ENCODE measurements around the gene IFTAP. TPM values are rescaled to one million over a fixed set of nuclear protein-coding genes. Genes with fewer than 3 reads are reported as not detected.

IFTAP gene
- total and polyA plus RNA-seq, 2 donors (not counting 3 experiments of a cell fraction or from before 2014, with no cell fraction given) = 15.8 to 19.6 TPM

- Histone ChIP-seq H3K27me3 (ENCODE audit: control insufficient read depth in 2 of 2, insufficient read depth in 2 of 2, low read length in 2 of 2) (no peaks in the 10 kb centered on the region), H4K20me1 (replicated peaks; ENCODE audit: control insufficient read depth, extremely low read depth, insufficient read depth, low read length) (no peaks in the 10 kb centered on the region), H3K36me3 (ENCODE audit: control insufficient read depth in 2 of 2, extremely low read depth in 1 of 2, insufficient read depth in 2 of 2, low read length in 2 of 2) (no peaks in the 10 kb centered on the region), H3K4me1 (ENCODE audit: control insufficient read depth, extremely low read depth, insufficient read depth, low read length) (no peaks in the 10 kb centered on the region), H3K27ac (ENCODE audit: insufficient read depth, low read depth, low read length) (no peak overlapping the region), H3K9me1 (replicated peaks; ENCODE audit: control insufficient read depth, extremely low read depth, insufficient read depth, low read length) (no peaks in the 10 kb centered on the region), H3K4me3 (replicated peaks in 1 of 3; ENCODE audit: insufficient read depth in 1 of 3, low read depth in 1 of 3, low read length in 3 of 3) (no peak overlapping the region), H2AFZ (ENCODE audit: low read depth, low read length) (no peak overlapping the region), H3K9ac (replicated peaks; ENCODE audit: extremely low read depth, insufficient read depth, low read length) (no peak overlapping the region), H3K79me2 (ENCODE audit: control insufficient read depth, insufficient read depth, low read length) (no peaks in the 10 kb centered on the region), H3K4me2 (ENCODE audit: insufficient read depth, low read length) (no peak overlapping the region), H3K9me3 (replicated peaks; ENCODE audit: control insufficient read depth, insufficient read depth, low read length) (no peaks in the 10 kb centered on the region)
- dilution Hi-C loops (cut with MboI; ENCODE audit: extremely low pct_ligation_motif_present, low sequenced_read_pairs) = no loop called here
- BruUV-seq (replicated peaks) = no TSS peak
- TF ChIP-seq, protein P1, sequence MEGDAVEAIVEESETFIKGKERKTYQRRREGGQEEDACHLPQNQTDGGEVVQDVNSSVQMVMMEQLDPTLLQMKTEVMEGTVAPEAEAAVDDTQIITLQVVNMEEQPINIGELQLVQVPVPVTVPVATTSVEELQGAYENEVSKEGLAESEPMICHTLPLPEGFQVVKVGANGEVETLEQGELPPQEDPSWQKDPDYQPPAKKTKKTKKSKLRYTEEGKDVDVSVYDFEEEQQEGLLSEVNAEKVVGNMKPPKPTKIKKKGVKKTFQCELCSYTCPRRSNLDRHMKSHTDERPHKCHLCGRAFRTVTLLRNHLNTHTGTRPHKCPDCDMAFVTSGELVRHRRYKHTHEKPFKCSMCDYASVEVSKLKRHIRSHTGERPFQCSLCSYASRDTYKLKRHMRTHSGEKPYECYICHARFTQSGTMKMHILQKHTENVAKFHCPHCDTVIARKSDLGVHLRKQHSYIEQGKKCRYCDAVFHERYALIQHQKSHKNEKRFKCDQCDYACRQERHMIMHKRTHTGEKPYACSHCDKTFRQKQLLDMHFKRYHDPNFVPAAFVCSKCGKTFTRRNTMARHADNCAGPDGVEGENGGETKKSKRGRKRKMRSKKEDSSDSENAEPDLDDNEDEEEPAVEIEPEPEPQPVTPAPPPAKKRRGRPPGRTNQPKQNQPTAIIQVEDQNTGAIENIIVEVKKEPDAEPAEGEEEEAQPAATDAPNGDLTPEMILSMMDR (IDR thresholded peaks at IDR 0.05; ENCODE audit: extremely low read depth in 1 of 2, insufficient read depth in 1 of 2, low read depth in 1 of 2, low read length in 2 of 2) = no peak
- no peak for TF ChIP-seq GATA2 (IDR thresholded peaks at IDR 0.05; ENCODE audit: insufficient read depth, insufficient read length, low read depth, low read length)
- no peak for TF ChIP-seq EZH2 (IDR thresholded peaks at IDR 0.05; ENCODE audit: borderline replicate concordance, low read depth, low read length, severe bottlenecking)
- TF ChIP-seq MYC (IDR thresholded peaks at IDR 0.05; ENCODE audit: low read depth, low read length) = no peak
- no peak for TF ChIP-seq FOS (IDR thresholded peaks at IDR 0.05; ENCODE audit: borderline replicate concordance, insufficient read depth, low read length)
- TF ChIP-seq JUN (IDR thresholded peaks at IDR 0.05; ENCODE audit: borderline replicate concordance, insufficient read depth, insufficient read length, low read depth) = no peak
- TF ChIP-seq, protein P2, sequence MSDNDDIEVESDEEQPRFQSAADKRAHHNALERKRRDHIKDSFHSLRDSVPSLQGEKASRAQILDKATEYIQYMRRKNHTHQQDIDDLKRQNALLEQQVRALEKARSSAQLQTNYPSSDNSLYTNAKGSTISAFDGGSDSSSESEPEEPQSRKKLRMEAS (IDR thresholded peaks at IDR 0.05; ENCODE audit: insufficient read depth, insufficient read length) = no peak
- TF ChIP-seq POLR2AphosphoS5 (IDR thresholded peaks at IDR 0.05; ENCODE audit: insufficient read depth, low read depth, low read length) = no peak
- no peak for TF ChIP-seq POLR2A (IDR thresholded peaks at IDR 0.05; ENCODE audit: low read depth, low read length)
- DNase-seq (ENCODE audit: low read depth, low spot score) (no peak), FAIRE-seq (no peak)
- ChIA-PET CTCF (interaction anchor here (1.0 kb wide), 1 partner anchor 14 kb away, joined by 3 read pairs; no protein-coding TSS in a partner anchor), POLR2A (no interaction called here)
- intact Hi-C loops (cut with micrococcal nuclease) = no loop called here
Observed at GRCh38 chr11:36605221-36606216, 11.2 kb downstream of the IFTAP start.

All from endothelial cell of umbilical vein (primary cell).